Uterus (tissue), 4 donors: ENCODE results near the gene PDE4D. TPM values are rescaled to one million over a fixed set of nuclear protein-coding genes. Genes with fewer than 3 reads are reported as not detected.
A peak's percentile ranks its signal among the peaks of the same experiment; 100 is the strongest.

ENCODE experiments used
- DNase-seq, 2 donors: peaks; one replicate each; pipeline ENCODE4 v3.0.0-alpha.2; 2019 to 2020
- H3K27ac ChIP-seq, 2 donors: fragments of 200-600 bp; sonication (generic); 1 replicate in 1 of 2; 2 replicates in 1 of 2; pipeline ENCODE4 v1.5.1; 2016 to 2018
- H3K27me3 ChIP-seq, 2 donors: fragments of 200-600 bp; sonication (generic); one replicate each; pipeline ENCODE4 v1.5.1; 2018 to 2019; ENCODE audit warnings: control low read depth in 1 of 2
- H3K36me3 ChIP-seq, 2 donors: fragments of 200-600 bp; sonication (generic); one replicate each; pipeline ENCODE4 v1.5.1; 2019; ENCODE audit warnings: control low read depth in 1 of 2
- H3K4me1 ChIP-seq, 2 donors: fragments of 200-600 bp; sonication (generic); one replicate each; pipeline ENCODE4 v1.5.1; 2018 to 2019; ENCODE audit warnings: control low read depth in 1 of 2
- H3K4me3 ChIP-seq, 2 donors: fragments of 200-600 bp; sonication (generic); 1 replicate in 1 of 2; 2 replicates in 1 of 2; pipeline ENCODE4 v1.5.1; 2018 to 2019; ENCODE audit warnings: mild to moderate bottlenecking in 1 of 2
- H3K9me3 ChIP-seq, 2 donors: fragments of 200-600 bp; sonication (generic); one replicate each; pipeline ENCODE4 v1.5.1; 2019; ENCODE audit warnings: control low read depth in 1 of 2
- POLR2A ChIP-seq, 2 donors: fragments of 450-650 bp; IDR thresholded peaks; one replicate each; pipeline ENCODE4 v1.6.1; 2016; ENCODE audit warnings: antibody characterized with exemption in 2 of 2, mild to moderate bottlenecking in 1 of 2, moderate library complexity in 1 of 2
- intact Hi-C: fragments of 100-400 bp; cut with DNase I; formaldehyde crosslinking; loops from one replicate; pipeline ENCODE4 v1.15.1; 2023; ENCODE audit warnings: low total_unique reads
- total RNA-seq, 4 donors: library from RNA; depleted of rRNA in 3 of 4; stranded (reverse); fragments of >200 nt in 3 of 4; gene quantifications; one replicate each; pipeline versions ENCODE4 v1.1.0 to v1.2.4, GENCODE V29; 2014 to 2023
- TF ChIP-seq, protein P1 (sequence below), 4 experiments: fragments of 200-600 bp in 2 of 4; fragments of 450-650 bp in 2 of 4; sonication (generic) in 2 of 4; IDR thresholded peaks; one replicate each; pipeline ENCODE4 v1.5.1; 2016 to 2019; ENCODE audit warnings: antibody characterized with exemption in 4 of 4, mild to moderate bottlenecking in 2 of 4, moderate library complexity in 1 of 4
- donor health status: DM: yes; HTN: yes; CAD: no.

PDE4D gene
- total RNA-seq, 4 donors from 2014 or later, result 27.1 to 77.0 (median 45.8) TPM

DNA sequence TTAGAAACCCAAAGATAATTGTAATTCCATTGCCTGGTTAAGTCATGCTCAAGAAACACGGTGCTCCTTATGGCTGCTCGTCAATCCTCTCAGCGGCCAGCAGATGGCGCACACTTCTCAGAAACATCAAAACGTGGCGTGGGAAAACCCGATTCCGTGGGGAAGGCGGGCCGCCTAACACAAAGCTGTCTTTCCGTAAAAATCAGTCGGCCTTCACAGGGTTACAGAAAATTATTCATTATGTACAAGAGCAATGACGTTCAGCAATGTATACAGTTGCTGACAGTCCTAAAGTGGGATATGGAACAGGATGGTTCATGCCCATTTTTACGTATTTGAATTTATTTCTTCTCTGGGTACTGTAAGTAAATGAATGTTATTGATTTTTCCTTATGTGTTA is 83.5 kb downstream of the PDE4D start:
- no peaks in the 10 kb centered on the region for H3K27me3 ChIP-seq
- DNase-seq, result peak; percentile 68
- no peak for TF ChIP-seq POLR2A (IDR thresholded peaks at IDR 0.05)
- TF ChIP-seq, protein P1, sequence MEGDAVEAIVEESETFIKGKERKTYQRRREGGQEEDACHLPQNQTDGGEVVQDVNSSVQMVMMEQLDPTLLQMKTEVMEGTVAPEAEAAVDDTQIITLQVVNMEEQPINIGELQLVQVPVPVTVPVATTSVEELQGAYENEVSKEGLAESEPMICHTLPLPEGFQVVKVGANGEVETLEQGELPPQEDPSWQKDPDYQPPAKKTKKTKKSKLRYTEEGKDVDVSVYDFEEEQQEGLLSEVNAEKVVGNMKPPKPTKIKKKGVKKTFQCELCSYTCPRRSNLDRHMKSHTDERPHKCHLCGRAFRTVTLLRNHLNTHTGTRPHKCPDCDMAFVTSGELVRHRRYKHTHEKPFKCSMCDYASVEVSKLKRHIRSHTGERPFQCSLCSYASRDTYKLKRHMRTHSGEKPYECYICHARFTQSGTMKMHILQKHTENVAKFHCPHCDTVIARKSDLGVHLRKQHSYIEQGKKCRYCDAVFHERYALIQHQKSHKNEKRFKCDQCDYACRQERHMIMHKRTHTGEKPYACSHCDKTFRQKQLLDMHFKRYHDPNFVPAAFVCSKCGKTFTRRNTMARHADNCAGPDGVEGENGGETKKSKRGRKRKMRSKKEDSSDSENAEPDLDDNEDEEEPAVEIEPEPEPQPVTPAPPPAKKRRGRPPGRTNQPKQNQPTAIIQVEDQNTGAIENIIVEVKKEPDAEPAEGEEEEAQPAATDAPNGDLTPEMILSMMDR (IDR thresholded peaks at IDR 0.05), result peak; percentile 71 to 90 (median 79)
- H3K4me3 ChIP-seq, result no peak overlapping the region
- no peaks in the 10 kb centered on the region for H3K9me3 ChIP-seq
- no peak overlapping the region for H3K27ac ChIP-seq
- H3K4me1 ChIP-seq, result no peaks in the 10 kb centered on the region
- H3K36me3 ChIP-seq, result no peaks in the 10 kb centered on the region
- intact Hi-C loops, result loop anchor here (10.0 kb wide), 1 partner anchor 865 kb away; no protein-coding TSS in a partner anchor

DNA sequence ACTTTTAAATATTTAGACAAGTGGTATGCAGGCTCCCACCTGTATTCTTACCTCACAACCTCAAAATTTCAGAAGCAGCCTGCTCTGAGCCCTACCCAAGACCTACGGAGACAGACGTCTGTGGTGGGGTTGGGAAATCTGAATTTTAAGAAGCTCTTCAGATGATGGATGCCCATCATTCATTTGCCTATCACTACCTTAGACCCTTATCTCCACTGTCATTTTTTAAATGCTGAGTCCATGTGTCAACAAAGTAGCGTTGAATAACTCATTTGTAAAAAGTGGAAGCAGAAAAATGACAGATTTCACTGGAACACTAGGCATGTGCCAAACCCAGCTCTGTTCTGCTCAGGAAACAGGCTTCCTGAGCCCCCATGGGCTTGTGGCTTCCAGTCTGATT is 85.7 kb downstream of the PDE4D start:
- intact Hi-C loops, result loop anchor here (10.0 kb wide), 1 partner anchor 423 kb away; no protein-coding TSS in a partner anchor
- Histone ChIP-seq H3K9me3 (no peaks in the 10 kb centered on the region), H3K27me3 (no peaks in the 10 kb centered on the region), H3K27ac (no peak overlapping the region), H3K4me3 (no peak overlapping the region), H3K4me1 (no peaks in the 10 kb centered on the region), H3K36me3 (no peaks in the 10 kb centered on the region)
- TF ChIP-seq, protein P1 (IDR thresholded peaks at IDR 0.05), result no peak
- no peak for TF ChIP-seq POLR2A (IDR thresholded peaks at IDR 0.05)
- DNase-seq, result no peak

DNA sequence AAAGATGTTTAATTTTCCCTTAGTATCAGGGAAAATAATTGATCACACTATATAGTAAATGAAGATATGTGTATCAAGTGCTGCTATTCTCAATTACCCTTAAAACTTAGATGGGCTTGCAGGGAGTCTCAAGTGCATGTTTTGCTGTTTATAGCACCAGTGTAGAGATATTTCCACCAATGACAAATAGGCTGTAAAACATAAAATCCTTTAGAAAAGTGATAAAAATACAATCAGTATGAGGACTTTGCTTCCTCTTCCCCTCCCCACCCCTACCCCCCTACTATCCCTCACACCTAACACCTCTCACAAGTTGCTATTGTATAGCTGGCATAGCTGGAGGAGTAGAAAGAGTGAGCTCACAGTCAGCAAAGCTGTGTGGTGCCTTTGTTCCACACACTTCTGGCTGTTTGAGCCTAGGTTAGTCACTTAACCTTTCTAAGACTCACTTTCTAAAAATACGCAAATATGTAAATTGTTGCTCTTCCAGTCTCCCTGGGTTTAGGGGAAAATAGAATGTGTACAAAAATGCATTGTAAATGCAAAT is 93.1 kb downstream of the PDE4D start:
- Histone ChIP-seq H3K27me3 (no peaks in the 10 kb centered on the region), H3K36me3 (no peaks in the 10 kb centered on the region), H3K9me3 (no peaks in the 10 kb centered on the region), H3K27ac (no peak overlapping the region), H3K4me3 (no peak overlapping the region), H3K4me1 (no peaks in the 10 kb centered on the region)
- no peak for DNase-seq
- TF ChIP-seq POLR2A (IDR thresholded peaks at IDR 0.05), result no peak
- TF ChIP-seq, protein P1 (IDR thresholded peaks at IDR 0.05), result no peak
- intact Hi-C loops, result loop anchor here (10.0 kb wide), 1 partner anchor 416 kb away; no protein-coding TSS in a partner anchor

DNA sequence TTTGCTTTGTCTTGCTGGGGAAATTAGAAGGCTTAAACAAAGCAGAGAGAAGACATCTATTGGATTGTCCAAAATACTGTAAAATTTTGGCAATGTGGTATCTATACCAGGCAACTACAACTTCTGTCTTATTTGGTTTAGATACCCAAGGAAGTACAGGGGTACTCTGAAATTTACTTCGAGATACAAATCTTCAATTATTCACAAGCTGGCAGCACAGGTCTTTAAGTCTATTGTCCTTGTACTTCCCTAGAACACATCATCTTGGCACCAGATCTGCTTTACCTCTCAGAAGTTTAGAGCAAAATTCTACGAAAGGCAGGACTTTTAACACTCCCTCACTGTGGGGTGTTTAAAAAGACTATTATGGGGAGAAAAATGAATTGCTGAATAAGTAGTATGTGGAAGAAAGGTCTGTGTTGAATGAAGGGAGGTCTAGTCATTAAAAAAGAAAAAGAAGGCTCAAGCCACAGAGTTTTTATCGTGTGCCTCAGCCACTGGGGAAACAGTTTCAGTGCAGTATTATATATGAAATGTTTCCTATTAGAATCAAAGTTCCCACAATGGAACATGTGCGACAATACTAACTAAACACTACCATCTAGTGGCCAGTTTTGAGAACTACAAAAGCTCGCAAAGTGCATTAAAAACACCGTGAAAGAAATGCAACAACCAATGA is 93.7 kb downstream of the PDE4D start:
- intact Hi-C loops, result loop anchor here (10.0 kb wide), 1 partner anchor 415 kb away; no protein-coding TSS in a partner anchor
- no peak for DNase-seq
- Histone ChIP-seq H3K36me3 (no peaks in the 10 kb centered on the region), H3K27ac (peak overlapping the region; percentile 44 to 50), H3K4me1 (no peaks in the 10 kb centered on the region), H3K9me3 (no peaks in the 10 kb centered on the region), H3K27me3 (no peaks in the 10 kb centered on the region), H3K4me3 (no peak overlapping the region)
- TF ChIP-seq POLR2A (IDR thresholded peaks at IDR 0.05), result no peak
- TF ChIP-seq, protein P1 (IDR thresholded peaks at IDR 0.05), result peak; percentile 74 to 86 (median 83)
